ENCODE measurements around the gene KLF6.

DNA sequence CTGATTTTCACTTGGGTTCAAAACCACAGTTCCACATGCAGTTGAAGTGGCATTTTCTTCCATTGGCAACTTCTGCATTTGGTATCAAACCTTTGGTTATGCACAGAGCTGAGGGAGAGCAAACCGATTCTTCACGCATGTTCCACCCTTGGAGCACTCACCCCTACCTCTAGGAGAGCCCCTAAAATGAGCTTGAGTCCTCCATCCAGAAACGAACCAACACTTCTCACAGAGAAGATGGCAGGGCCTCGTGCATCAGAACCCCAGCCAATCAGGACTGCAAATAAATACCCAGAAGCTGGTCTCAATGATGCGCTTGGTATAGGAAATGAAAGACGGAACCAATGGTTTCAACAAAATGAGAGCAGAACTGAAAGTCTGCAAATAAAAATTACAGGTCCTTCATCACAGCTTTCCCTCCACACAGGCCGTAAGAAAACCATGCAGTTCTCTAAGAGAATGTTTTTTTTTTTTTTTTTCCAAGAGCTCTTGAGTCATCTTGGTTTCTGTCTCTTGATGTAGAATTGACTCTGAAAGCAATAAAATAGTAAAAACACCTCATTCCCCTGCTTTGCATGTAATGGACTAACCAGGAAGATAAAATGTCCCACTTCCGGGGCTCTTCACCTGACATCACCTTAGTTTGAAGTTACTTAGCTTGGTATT is 23.9 kb downstream of the KLF6 start:
- TF ChIP-seq CTCF (conservative IDR thresholded peaks at IDR 0.05 in 1 of 2, IDR thresholded peaks at IDR 0.05 in 1 of 2; ENCODE audit: low read depth in 1 of 2, low read length in 2 of 2) (no peak), EZH2 (IDR thresholded peaks at IDR 0.05; ENCODE audit: low read length, missing control alignments) (no peak)

All from fibroblast of lung (primary cell).